AG04449 (cell line): ENCODE measurements around the gene RHPN2.
"Not testable (repeated sequence)": the region's sequence is repeated elsewhere in the genome, so short reads cannot be mapped to it uniquely, and the experiment has no call there.

Experiments used
- CTCF ChIA-PET: fragments of 350-600 bp; formaldehyde crosslinking; extraction: SDS; loops from one replicate; lab custom pipeline; 2021; ENCODE audit warnings: antibody characterized with exemption; lab: Yijun Ruan, JAX
- POLR2A ChIA-PET: fragments of 400-600, 350-600 bp; formaldehyde crosslinking; extraction: SDS; loops from one replicate; lab custom pipeline; 2020; ENCODE audit warnings: antibody characterized with exemption, inconsistent platforms; lab: Yijun Ruan, JAX
- DNase-seq: peaks from one replicate; pipeline ENCODE4 v3.0.0-alpha.2; 2010; ENCODE audit warnings: low read depth, low spot score
- H3K4me3 ChIP-seq: 2 replicates; pipeline ENCODE4 v1.5.1; 2011; ENCODE audit warnings: low read depth, mild to moderate bottlenecking, control low read depth, low read length
- CTCF ChIP-seq: IDR thresholded peaks from one replicate; pipeline ENCODE4 v1.5.1; 2011; ENCODE audit warnings: mild to moderate bottlenecking, moderate library complexity, low read length, control low read depth, inconsistent platforms; ENCODE audit not compliant: insufficient read depth; ENCODE audit errors: missing control alignments

RHPN2 gene

GRCh38 chr19:33039108-33039599, 25.5 kb downstream of the RHPN2 start:
- ChIA-PET CTCF (no interaction called here), POLR2A (no interaction called here)
- no peak overlapping the region for H3K4me3 ChIP-seq
- DNase-seq, result no peak
- TF ChIP-seq CTCF, result no peak

GRCh38 chr19:33037168-33038025, 27.3 kb downstream of the RHPN2 start:
- DNase-seq, POLR2A ChIA-PET, CTCF ChIA-PET, H3K4me3 ChIP-seq: not testable (repeated sequence)

GRCh38 chr19:33036370-33037167, 28.1 kb downstream of the RHPN2 start:
- DNase-seq, CTCF ChIA-PET, H3K4me3 ChIP-seq, POLR2A ChIA-PET: not testable (repeated sequence)

GRCh38 chr19:33035461-33035860, 29.2 kb downstream of the RHPN2 start:
- TF ChIP-seq CTCF, result no peak
- POLR2A ChIA-PET, result no interaction called here
- no peak for DNase-seq
- CTCF ChIA-PET, result no interaction called here
- no peak overlapping the region for H3K4me3 ChIP-seq

GRCh38 chr19:33032218-33032781, 32.4 kb downstream of the RHPN2 start:
- POLR2A ChIA-PET, result no interaction called here
- CTCF ChIA-PET, result no interaction called here
- H3K4me3 ChIP-seq, result no peak overlapping the region
- TF ChIP-seq CTCF, result no peak
- no peak for DNase-seq

- no peak for TF ChIP-seq CTCF
- CTCF ChIA-PET, result interaction anchor here (0.6 kb wide), 1 partner anchor 9 kb away, joined by 3 read pairs; no protein-coding TSS in a partner anchor
- no peak for DNase-seq
- POLR2A ChIA-PET, result no interaction called here
- no peak overlapping the region for H3K4me3 ChIP-seq
Observed at GRCh38 chr19:33029746-33030303, 34.9 kb downstream of the RHPN2 start.

GRCh38 chr19:33026602-33027001, 38.1 kb downstream of the RHPN2 start:
- CTCF ChIA-PET, POLR2A ChIA-PET, DNase-seq, H3K4me3 ChIP-seq: not testable (repeated sequence)

GRCh38 chr19:33025468-33026238, 39.0 kb downstream of the RHPN2 start:
- DNase-seq, CTCF ChIA-PET, POLR2A ChIA-PET, H3K4me3 ChIP-seq: not testable (repeated sequence)
